GM12878 (cell line): ENCODE results near the gene DGLUCY. TPM values are rescaled to one million over a fixed set of nuclear protein-coding genes. Genes with fewer than 3 reads are reported as not detected.

Experiments
- MXI1 ChIP-seq: fragments of 150-350 bp; IDR thresholded peaks from 2 replicates; pipeline ENCODE4 v1.6.1; 2011; ENCODE audit warnings: low read depth, mild to moderate bottlenecking, inconsistent platforms, low read length, improper control_type of control experiment
- NFYB ChIP-seq: IDR thresholded peaks from 2 replicates; pipeline ENCODE4 v1.6.1; 2011; ENCODE audit warnings: low read depth, mild to moderate bottlenecking, low read length, improper control_type of control experiment, moderate library complexity; ENCODE audit not compliant: insufficient read depth
- POLR2AphosphoS2 ChIP-seq: IDR thresholded peaks from 2 replicates; pipeline ENCODE4 v1.6.1; 2011; ENCODE audit warnings: low read depth, mild to moderate bottlenecking, low read length, improper control_type of control experiment, moderate library complexity
- RAD21 ChIP-seq: IDR thresholded peaks from 2 replicates; pipeline ENCODE4 v1.6.1; 2011; ENCODE audit warnings: mild to moderate bottlenecking, low read depth, low read length, moderate library complexity; ENCODE audit not compliant: insufficient read depth
- STAT1 ChIP-seq: fragments of 450-650 bp; conservative IDR thresholded peaks from 2 replicates; pipeline ENCODE4 v1.6.1; 2014; ENCODE audit warnings: antibody characterized with exemption, mild to moderate bottlenecking
- TBL1XR1 ChIP-seq: IDR thresholded peaks from 2 replicates; pipeline ENCODE4 v1.6.1; 2012; ENCODE audit warnings: low read depth, low read length, improper control_type of control experiment
- ZNF687 ChIP-seq: fragments of 450-650 bp; IDR thresholded peaks from 2 replicates; pipeline ENCODE4 v1.6.1; 2017; ENCODE audit warnings: mild to moderate bottlenecking, moderate library complexity
- polyA plus RNA-seq, 11 experiments: library from polyadenylated mRNA; depleted of rRNA in 4 of 11; unstranded in 6 of 11; stranded (reverse) in 5 of 11; fragments of >200 nt; fragmentation: Nextera tagmentation in 4 of 11; fragmentation: Illumina TruSeq in 1 of 11; extraction: Ambion mirVana in 4 of 11; extraction: Trizol in 1 of 11; gene quantifications; 1 replicate in 1 of 11; 2 replicates in 10 of 11; pipeline versions ENCODE4 v1.2.1 to v1.2.3, GENCODE V29; 2011 to 2016; ENCODE audit warnings: inconsistent platforms in 2 of 11, missing spikeins in 2 of 11, low read depth in 1 of 11
- total RNA-seq, 4 experiments: library from RNA; depleted of rRNA in 3 of 4; stranded (reverse); fragments of >200 nt in 3 of 4; fragmentation: Illumina TruSeq in 1 of 4; extraction: Trizol in 1 of 4; gene quantifications; 2 replicates each; pipeline versions ENCODE4 v1.2.1 to v1.2.3, GENCODE V29; 2013 to 2021
- TF ChIP-seq, protein P1 (sequence below): IDR thresholded peaks from 2 replicates; pipeline ENCODE4 v1.6.1; 2011; ENCODE audit warnings: low read depth, low read length, improper control_type of control experiment, borderline replicate concordance
- TF ChIP-seq, protein P2 (sequence below): fragments of 450-650 bp; formaldehyde crosslinking; IDR thresholded peaks from 2 replicates; pipeline ENCODE4 v1.5.0; 2022; ENCODE audit warnings: mild to moderate bottlenecking, missing genetic modification characterization
- TF ChIP-seq, protein P3 (sequence below): fragments of 450-650 bp; IDR thresholded peaks from 2 replicates; pipeline ENCODE4 v1.6.1; 2016; ENCODE audit warnings: mild to moderate bottlenecking

The DGLUCY gene
- total and polyA plus RNA-seq, 10 of the 15 experiments (the other 5 are each of a cell fraction or from before 2014, with no cell fraction given) = 15.0 to 70.3 (median 55.1) TPM

DNA sequence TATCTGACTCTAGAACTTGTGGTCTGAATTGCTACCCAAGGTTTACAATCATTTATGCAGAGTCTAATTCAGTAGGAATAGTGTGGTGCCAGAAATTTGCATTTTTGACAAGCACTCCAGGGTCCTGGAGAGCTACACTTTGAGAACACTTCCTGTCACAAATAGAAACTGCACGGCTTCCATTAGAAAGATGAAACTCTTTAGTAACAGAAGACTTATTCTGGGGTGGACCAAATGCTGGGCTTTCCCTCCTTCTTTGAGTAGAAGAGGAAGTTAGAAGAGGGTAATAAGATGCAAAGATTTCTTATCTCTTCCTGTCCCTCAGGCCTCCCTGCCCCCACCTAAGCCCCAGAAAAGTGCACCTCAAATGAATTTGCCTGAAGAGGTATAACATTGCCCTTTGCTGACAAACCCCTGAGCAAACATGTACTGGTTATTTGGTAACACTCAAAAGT is 28.4 kb downstream of the DGLUCY start (continued):
- TF ChIP-seq, protein P1, sequence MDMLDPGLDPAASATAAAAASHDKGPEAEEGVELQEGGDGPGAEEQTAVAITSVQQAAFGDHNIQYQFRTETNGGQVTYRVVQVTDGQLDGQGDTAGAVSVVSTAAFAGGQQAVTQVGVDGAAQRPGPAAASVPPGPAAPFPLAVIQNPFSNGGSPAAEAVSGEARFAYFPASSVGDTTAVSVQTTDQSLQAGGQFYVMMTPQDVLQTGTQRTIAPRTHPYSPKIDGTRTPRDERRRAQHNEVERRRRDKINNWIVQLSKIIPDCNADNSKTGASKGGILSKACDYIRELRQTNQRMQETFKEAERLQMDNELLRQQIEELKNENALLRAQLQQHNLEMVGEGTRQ = no peak
- TF ChIP-seq NFYB = no peak
- no peak for TF ChIP-seq POLR2AphosphoS2
- TF ChIP-seq RAD21 = 0 out of 2 replicates have a peak, but pooled peaks have one; percentile 8
- TF ChIP-seq, protein P2, sequence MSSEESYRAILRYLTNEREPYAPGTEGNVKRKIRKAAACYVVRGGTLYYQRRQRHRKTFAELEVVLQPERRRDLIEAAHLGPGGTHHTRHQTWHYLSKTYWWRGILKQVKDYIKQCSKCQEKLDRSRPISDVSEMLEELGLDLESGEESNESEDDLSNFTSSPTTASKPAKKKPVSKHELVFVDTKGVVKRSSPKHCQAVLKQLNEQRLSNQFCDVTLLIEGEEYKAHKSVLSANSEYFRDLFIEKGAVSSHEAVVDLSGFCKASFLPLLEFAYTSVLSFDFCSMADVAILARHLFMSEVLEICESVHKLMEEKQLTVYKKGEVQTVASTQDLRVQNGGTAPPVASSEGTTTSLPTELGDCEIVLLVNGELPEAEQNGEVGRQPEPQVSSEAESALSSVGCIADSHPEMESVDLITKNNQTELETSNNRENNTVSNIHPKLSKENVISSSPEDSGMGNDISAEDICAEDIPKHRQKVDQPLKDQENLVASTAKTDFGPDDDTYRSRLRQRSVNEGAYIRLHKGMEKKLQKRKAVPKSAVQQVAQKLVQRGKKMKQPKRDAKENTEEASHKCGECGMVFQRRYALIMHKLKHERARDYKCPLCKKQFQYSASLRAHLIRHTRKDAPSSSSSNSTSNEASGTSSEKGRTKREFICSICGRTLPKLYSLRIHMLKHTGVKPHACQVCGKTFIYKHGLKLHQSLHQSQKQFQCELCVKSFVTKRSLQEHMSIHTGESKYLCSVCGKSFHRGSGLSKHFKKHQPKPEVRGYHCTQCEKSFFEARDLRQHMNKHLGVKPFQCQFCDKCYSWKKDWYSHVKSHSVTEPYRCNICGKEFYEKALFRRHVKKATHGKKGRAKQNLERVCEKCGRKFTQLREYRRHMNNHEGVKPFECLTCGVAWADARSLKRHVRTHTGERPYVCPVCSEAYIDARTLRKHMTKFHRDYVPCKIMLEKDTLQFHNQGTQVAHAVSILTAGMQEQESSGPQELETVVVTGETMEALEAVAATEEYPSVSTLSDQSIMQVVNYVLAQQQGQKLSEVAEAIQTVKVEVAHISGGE (CRISPR knock-in tag) = no peak
- no peak; the same call in 1 of the 2 replicates for TF ChIP-seq TBL1XR1
- TF ChIP-seq ZNF687 = 0 out of 2 replicates have a peak, but pooled peaks have one; percentile 39
- TF ChIP-seq, protein P3, sequence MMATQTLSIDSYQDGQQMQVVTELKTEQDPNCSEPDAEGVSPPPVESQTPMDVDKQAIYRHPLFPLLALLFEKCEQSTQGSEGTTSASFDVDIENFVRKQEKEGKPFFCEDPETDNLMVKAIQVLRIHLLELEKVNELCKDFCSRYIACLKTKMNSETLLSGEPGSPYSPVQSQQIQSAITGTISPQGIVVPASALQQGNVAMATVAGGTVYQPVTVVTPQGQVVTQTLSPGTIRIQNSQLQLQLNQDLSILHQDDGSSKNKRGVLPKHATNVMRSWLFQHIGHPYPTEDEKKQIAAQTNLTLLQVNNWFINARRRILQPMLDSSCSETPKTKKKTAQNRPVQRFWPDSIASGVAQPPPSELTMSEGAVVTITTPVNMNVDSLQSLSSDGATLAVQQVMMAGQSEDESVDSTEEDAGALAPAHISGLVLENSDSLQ = peak; percentile 60; the same call in 1 of the 2 replicates
- TF ChIP-seq STAT1 = no peak
- no peak for TF ChIP-seq MXI1
